Esophagus muscularis mucosa (tissue), 4 donors: Measurements from ENCODE around the gene CEP104.

ENCODE experiments used
- CTCF ChIP-seq, 3 experiments: fragments of 200-600 bp in 2 of 3; fragments of 450-650 bp in 1 of 3; sonication (generic) in 2 of 3; IDR thresholded peaks; one replicate each; pipeline ENCODE4 v1.5.1; 2017 to 2019; ENCODE audit warnings: antibody characterized with exemption in 3 of 3, mild to moderate bottlenecking in 2 of 3, moderate library complexity in 1 of 3
- EP300 ChIP-seq: sonication (generic); formaldehyde crosslinking; IDR thresholded peaks from one replicate; pipeline ENCODE4 v1.6.1; 2017; ENCODE audit warnings: antibody characterized with exemption
- POLR2A ChIP-seq: fragments of 450-650 bp; IDR thresholded peaks from one replicate; pipeline ENCODE4 v1.6.1; 2017; ENCODE audit warnings: antibody characterized with exemption, moderate library complexity, mild to moderate bottlenecking, low read depth
- POLR2AphosphoS5 ChIP-seq, 2 donors: sonication (generic); formaldehyde crosslinking; IDR thresholded peaks; one replicate each; pipeline ENCODE4 v1.6.1; 2017; ENCODE audit warnings: antibody characterized with exemption in 2 of 2

GRCh38 chr1:3902571-3903091 is 45.6 kb upstream of the CEP104 start:
- TF ChIP-seq CTCF (IDR thresholded peaks at IDR 0.05) (no peak), POLR2A (no peak), EP300 (no peak), POLR2AphosphoS5 (IDR thresholded peaks at IDR 0.05) (no peak)
